Activated T-cell treated with anti-CD3 and anti-CD28 coated beads for 1 hour (primary cell): ENCODE results near the gene FAM120AOS.
A peak's percentile ranks its signal among the peaks of the same experiment; 100 is the strongest.

Experiments used
- DNase-seq: peaks from one replicate; pipeline ENCODE4 v3.0.0-alpha.2; 2020; ENCODE audit warnings: low read depth

Gene FAM120AOS

GRCh38 chr9:93453047-93453914, at the start of gene FAM120AOS:
Gene FAM120AOS (minus strand): TSS chr9:93453581. CDS start chr9:93452709, 872 bp downstream.
- peak; percentile 68 for DNase-seq

- DNase-seq: no peak
These were observed 48.0 kb upstream of the FAM120AOS start for GRCh38 chr9:93501406-93501805.

GRCh38 chr9:93500571-93501298, 47.4 kb upstream of the FAM120AOS start:
- DNase-seq: no peak

GRCh38 chr9:93496285-93496684, 42.9 kb upstream of the FAM120AOS start:
- DNase-seq: no peak

GRCh38 chr9:93493949-93494348, 40.6 kb upstream of the FAM120AOS start:
- no peak for DNase-seq

- DNase-seq: no peak
These were observed 38.9 kb upstream of the FAM120AOS start for GRCh38 chr9:93492327-93492726.

GRCh38 chr9:93491593-93492232, 38.3 kb upstream of the FAM120AOS start:
- DNase-seq: no peak

- DNase-seq: no peak
These were observed 34.9 kb upstream of the FAM120AOS start for GRCh38 chr9:93488244-93488643.

- no peak for DNase-seq
These were observed 32.9 kb upstream of the FAM120AOS start for GRCh38 chr9:93486268-93486667.

- no peak for DNase-seq
These were observed 30.1 kb upstream of the FAM120AOS start for GRCh38 chr9:93483497-93483896.

- no peak for DNase-seq
These were observed 27.4 kb upstream of the FAM120AOS start for GRCh38 chr9:93480728-93481324.

- no peak for DNase-seq
These were observed 26.9 kb upstream of the FAM120AOS start for GRCh38 chr9:93480262-93480661.

GRCh38 chr9:93479726-93480125, 26.3 kb upstream of the FAM120AOS start:
- no peak for DNase-seq

GRCh38 chr9:93477397-93477796, 24.0 kb upstream of the FAM120AOS start:
- DNase-seq: no peak

GRCh38 chr9:93476924-93477323, 23.5 kb upstream of the FAM120AOS start:
- no peak for DNase-seq

GRCh38 chr9:93475856-93476255, 22.5 kb upstream of the FAM120AOS start:
- DNase-seq: no peak

GRCh38 chr9:93475108-93475507, 21.7 kb upstream of the FAM120AOS start:
- DNase-seq: no peak

GRCh38 chr9:93473411-93473810, 20.0 kb upstream of the FAM120AOS start:
- DNase-seq: no peak

- DNase-seq: no peak
These were observed 17.7 kb upstream of the FAM120AOS start for GRCh38 chr9:93471124-93471523.

- DNase-seq: no peak
These were observed 17.0 kb upstream of the FAM120AOS start for GRCh38 chr9:93470391-93470790.

GRCh38 chr9:93468763-93469456, 15.5 kb upstream of the FAM120AOS start:
- no peak for DNase-seq

GRCh38 chr9:93467462-93467861, 14.1 kb upstream of the FAM120AOS start:
- no peak for DNase-seq
